ENCODE results near the gene HCN3. TPM values are rescaled to one million over a fixed set of nuclear protein-coding genes. Genes with fewer than 3 reads are reported as not detected.

The HCN3 gene
- total and polyA plus RNA-seq, 2 donors (not counting 3 experiments of a cell fraction or from before 2014, with no cell fraction given), result 3.3 to 4.1 TPM

DNA sequence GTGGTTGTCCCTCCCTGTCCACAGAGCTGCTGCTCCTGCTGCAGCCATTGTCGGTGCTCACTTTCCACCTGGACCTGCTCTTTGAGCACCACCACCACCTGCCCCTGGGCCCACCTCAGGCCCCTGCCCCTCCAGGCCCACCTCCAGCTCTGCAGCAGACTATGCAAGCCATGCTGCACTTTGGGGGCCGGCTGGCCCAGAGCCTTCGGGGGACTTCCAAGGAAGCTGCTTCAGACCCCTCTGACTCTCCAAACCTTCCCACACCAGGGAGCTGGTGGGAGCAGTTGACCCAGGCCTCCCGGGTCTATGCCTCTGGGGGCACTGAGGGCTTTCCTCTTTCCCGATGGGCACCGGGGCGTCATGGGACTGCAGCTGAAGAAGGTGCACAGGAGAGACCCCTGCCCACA is 49.4 kb downstream of the HCN3 start:
- TF ChIP-seq GATA2 (IDR thresholded peaks at IDR 0.05; ENCODE audit: insufficient read depth, insufficient read length, low read depth, low read length) (no peak), MYC (IDR thresholded peaks at IDR 0.05; ENCODE audit: low read depth, low read length) (no peak), POLR2A (IDR thresholded peaks at IDR 0.05; ENCODE audit: low read depth, low read length) (no peak), POLR2AphosphoS5 (IDR thresholded peaks at IDR 0.05; ENCODE audit: insufficient read depth, low read depth, low read length) (no peak), FOS (IDR thresholded peaks at IDR 0.05; ENCODE audit: borderline replicate concordance, insufficient read depth, low read length) (no peak), JUN (IDR thresholded peaks at IDR 0.05; ENCODE audit: borderline replicate concordance, insufficient read depth, insufficient read length, low read depth) (no peak)
- TF ChIP-seq, protein P1, sequence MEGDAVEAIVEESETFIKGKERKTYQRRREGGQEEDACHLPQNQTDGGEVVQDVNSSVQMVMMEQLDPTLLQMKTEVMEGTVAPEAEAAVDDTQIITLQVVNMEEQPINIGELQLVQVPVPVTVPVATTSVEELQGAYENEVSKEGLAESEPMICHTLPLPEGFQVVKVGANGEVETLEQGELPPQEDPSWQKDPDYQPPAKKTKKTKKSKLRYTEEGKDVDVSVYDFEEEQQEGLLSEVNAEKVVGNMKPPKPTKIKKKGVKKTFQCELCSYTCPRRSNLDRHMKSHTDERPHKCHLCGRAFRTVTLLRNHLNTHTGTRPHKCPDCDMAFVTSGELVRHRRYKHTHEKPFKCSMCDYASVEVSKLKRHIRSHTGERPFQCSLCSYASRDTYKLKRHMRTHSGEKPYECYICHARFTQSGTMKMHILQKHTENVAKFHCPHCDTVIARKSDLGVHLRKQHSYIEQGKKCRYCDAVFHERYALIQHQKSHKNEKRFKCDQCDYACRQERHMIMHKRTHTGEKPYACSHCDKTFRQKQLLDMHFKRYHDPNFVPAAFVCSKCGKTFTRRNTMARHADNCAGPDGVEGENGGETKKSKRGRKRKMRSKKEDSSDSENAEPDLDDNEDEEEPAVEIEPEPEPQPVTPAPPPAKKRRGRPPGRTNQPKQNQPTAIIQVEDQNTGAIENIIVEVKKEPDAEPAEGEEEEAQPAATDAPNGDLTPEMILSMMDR (IDR thresholded peaks at IDR 0.05; ENCODE audit: extremely low read depth in 1 of 2, insufficient read depth in 1 of 2, low read depth in 1 of 2, low read length in 2 of 2), result no peak
- H3K36me3 ChIP-seq (ENCODE audit: control insufficient read depth in 2 of 2, extremely low read depth in 1 of 2, insufficient read depth in 2 of 2, low read length in 2 of 2), result peaks cover 2 to 21% of the 10 kb centered on the region in 2 experiments
- H3K9me1 ChIP-seq (replicated peaks; ENCODE audit: control insufficient read depth, extremely low read depth, insufficient read depth, low read length), result no peaks in the 10 kb centered on the region
- ChIA-PET CTCF (interaction anchor here (1.3 kb wide), 1 partner anchor 76 kb away, joined by 6 read pairs; no protein-coding TSS in a partner anchor), POLR2A (no interaction called here)
- no peaks in the 10 kb centered on the region for H4K20me1 ChIP-seq (replicated peaks; ENCODE audit: control insufficient read depth, extremely low read depth, insufficient read depth, low read length)
- no peak overlapping the region for H3K27ac ChIP-seq (ENCODE audit: insufficient read depth, low read depth, low read length)
- DNase-seq (ENCODE audit: low read depth, low spot score), result no peak
- no peak overlapping the region for H3K4me2 ChIP-seq (ENCODE audit: insufficient read depth, low read length)
- H3K9ac ChIP-seq (replicated peaks; ENCODE audit: extremely low read depth, insufficient read depth, low read length), result no peak overlapping the region
- intact Hi-C loops (cut with micrococcal nuclease) (no loop called here), dilution Hi-C loops (cut with MboI; ENCODE audit: extremely low pct_ligation_motif_present, low sequenced_read_pairs) (no loop called here)
- no TSS peak for BruUV-seq (replicated peaks)
- H3K79me2 ChIP-seq (ENCODE audit: control insufficient read depth, insufficient read depth, low read length), result no peaks in the 10 kb centered on the region
- no peak for FAIRE-seq
- no peaks in the 10 kb centered on the region for H3K9me3 ChIP-seq (replicated peaks; ENCODE audit: control insufficient read depth, insufficient read depth, low read length)
- H3K27me3 ChIP-seq (ENCODE audit: control insufficient read depth in 2 of 2, insufficient read depth in 2 of 2, low read length in 2 of 2), result no peaks in the 10 kb centered on the region
- no peak overlapping the region for H2AFZ ChIP-seq (ENCODE audit: low read depth, low read length)
- H3K4me3 ChIP-seq (replicated peaks in 1 of 3; ENCODE audit: insufficient read depth in 1 of 3, low read depth in 1 of 3, low read length in 3 of 3), result no peak overlapping the region
- H3K4me1 ChIP-seq (ENCODE audit: control insufficient read depth, extremely low read depth, insufficient read depth, low read length), result peaks cover 20% of the 10 kb centered on the region
